Adrenal gland (tissue), 12 donors: ENCODE measurements around the gene MLF1. TPM values are rescaled to one million over a fixed set of nuclear protein-coding genes. Genes with fewer than 3 reads are reported as not detected.

Experiments used
- DNase-seq, 7 donors: peaks; one replicate each; pipeline ENCODE4 v3.0.0-alpha.2; 2019 to 2020
- H3K27ac ChIP-seq, 5 donors: fragments of 200-600 bp; sonication (generic) in 4 of 5; 1 replicate in 3 of 5; 2 replicates in 2 of 5; pipeline versions ENCODE4 v1.5.1 to v1.8.0; 2016 to 2020; ENCODE audit warnings: mild to moderate bottlenecking in 1 of 5
- H3K27me3 ChIP-seq: fragments of 200-600 bp; 2 replicates; pipeline ENCODE4 v1.8.0; 2021
- H3K36me3 ChIP-seq, 2 donors: fragments of 200-600 bp; replicated peaks in 1 of 2; 1 replicate in 1 of 2; 2 replicates in 1 of 2; pipeline versions ENCODE4 v1.5.1 to v1.8.0; 2018 to 2022
- H3K4me1 ChIP-seq, 2 donors: fragments of 200-600 bp; replicated peaks in 1 of 2; 1 replicate in 1 of 2; 2 replicates in 1 of 2; pipeline versions ENCODE4 v1.5.1 to v1.8.0; 2018 to 2021
- H3K4me3 ChIP-seq, 4 donors: fragments of 200-600 bp; sonication (generic) in 3 of 4; one replicate each; pipeline ENCODE4 v1.5.1; 2016 to 2018
- H3K9me3 ChIP-seq, 3 donors: fragments of 200-600 bp; sonication (generic) in 1 of 3; replicated peaks in 1 of 3; 1 replicate in 2 of 3; 2 replicates in 1 of 3; pipeline versions ENCODE4 v1.5.1 to v1.8.0; 2016 to 2021
- POLR2A ChIP-seq, 2 donors: fragments of 450-650 bp; IDR thresholded peaks; one replicate each; pipeline ENCODE4 v1.6.1; 2017; ENCODE audit warnings: antibody characterized with exemption in 2 of 2, mild to moderate bottlenecking in 2 of 2, moderate library complexity in 1 of 2
- WGBS, 4 donors: extraction: QIAGEN DNeasy Blood & Tissue Kit in 2 of 4; methylation state at CpG; one replicate each; pipeline versions ENCODE4 v1.1.5 to v1.1.7; 2013 to 2017; 5-methylcytosine and 5-hydroxymethylcytosine counted together
- intact Hi-C, 2 donors: fragments of 100-400 bp; cut with DNase I; formaldehyde crosslinking; loops; one replicate each; pipeline versions ENCODE4 v1.14.1 to v1.15.0; 2022 to 2023
- polyA plus RNA-seq, 3 donors: library from polyadenylated mRNA; stranded (reverse); fragments of 200-250 nt in 2 of 3; fragments of 350-450 nt in 1 of 3; fragmentation: Illumina TruSeq in 1 of 3; extraction: RNeasy Lipid Tissue Mini Kit (QIAGEN cat#74804) in 1 of 3; gene quantifications; one replicate each; pipeline ENCODE4 v1.2.3, GENCODE V29; 2013 to 2014
- total RNA-seq, 9 donors: library from RNA; depleted of rRNA in 4 of 9; stranded (reverse); fragments of >200 nt in 4 of 9; fragments of 120-200 nt in 1 of 9; fragmentation: NEBNext Ultra II Directional in 1 of 9; extraction: Animal tissue kit (Norgen Biotek cat#: 25700) in 1 of 9; gene quantifications; one replicate each; pipeline versions ENCODE4 v1.1.0 to v1.2.4, GENCODE V29; 2013 to 2023
- TF ChIP-seq, protein P1 (sequence below), 6 experiments: fragments of 450-650 bp in 4 of 6; fragments of 200-600 bp in 2 of 6; sonication (generic) in 1 of 6; IDR thresholded peaks; 1 replicate in 5 of 6; 2 replicates in 1 of 6; pipeline versions ENCODE4 v1.5.1 to v1.8.0; 2016 to 2021; ENCODE audit warnings: antibody characterized with exemption in 6 of 6, mild to moderate bottlenecking in 2 of 6, moderate library complexity in 1 of 6
- donor health status: healthy with polysubstance abuse.
- donor health status: Bipolar disorder and iron deficiency.
- donor health status: DM: yes; HTN: yes; CAD: no.
- donor health status: DM: no; HTN: no; CAD: no.
- donor health status: DM: no; HTN: no; CAD: no.
- donor health status: DM: yes; HTN: yes; CAD: no.

MLF1 gene
- total and polyA plus RNA-seq, 12 donors, result 3.7 to 38.0 (median 7.0) TPM

DNA sequence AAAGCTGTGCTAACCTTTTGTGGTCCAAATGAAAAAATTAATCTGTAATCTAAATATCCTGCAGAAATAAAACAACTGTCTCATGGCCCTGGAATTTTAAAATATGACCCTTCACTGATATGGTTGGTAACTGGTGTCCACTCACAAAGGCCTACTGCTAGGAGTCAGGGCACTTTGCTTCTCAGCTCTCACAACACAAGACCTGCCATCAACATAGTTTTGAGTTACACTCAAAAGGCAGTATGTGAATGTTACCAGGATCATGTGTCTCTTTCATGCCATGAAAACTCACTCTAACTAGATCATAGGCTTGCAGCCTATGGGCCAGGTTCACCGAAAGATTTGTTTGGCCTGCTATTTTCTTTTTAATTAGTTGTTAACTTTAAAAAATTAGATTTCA lies 10.0 kb upstream of the MLF1 start:
- H3K4me1 ChIP-seq, result no peaks in the 10 kb centered on the region
- H3K27ac ChIP-seq, result no peak overlapping the region
- intact Hi-C loops, result no loop called here
- DNase-seq, result no peak
- H3K9me3 ChIP-seq, result no peaks in the 10 kb centered on the region
- no peak overlapping the region for H3K4me3 ChIP-seq
- H3K36me3 ChIP-seq, result no peaks in the 10 kb centered on the region
- no peak for TF ChIP-seq POLR2A (IDR thresholded peaks at IDR 0.05)
- TF ChIP-seq, protein P1, sequence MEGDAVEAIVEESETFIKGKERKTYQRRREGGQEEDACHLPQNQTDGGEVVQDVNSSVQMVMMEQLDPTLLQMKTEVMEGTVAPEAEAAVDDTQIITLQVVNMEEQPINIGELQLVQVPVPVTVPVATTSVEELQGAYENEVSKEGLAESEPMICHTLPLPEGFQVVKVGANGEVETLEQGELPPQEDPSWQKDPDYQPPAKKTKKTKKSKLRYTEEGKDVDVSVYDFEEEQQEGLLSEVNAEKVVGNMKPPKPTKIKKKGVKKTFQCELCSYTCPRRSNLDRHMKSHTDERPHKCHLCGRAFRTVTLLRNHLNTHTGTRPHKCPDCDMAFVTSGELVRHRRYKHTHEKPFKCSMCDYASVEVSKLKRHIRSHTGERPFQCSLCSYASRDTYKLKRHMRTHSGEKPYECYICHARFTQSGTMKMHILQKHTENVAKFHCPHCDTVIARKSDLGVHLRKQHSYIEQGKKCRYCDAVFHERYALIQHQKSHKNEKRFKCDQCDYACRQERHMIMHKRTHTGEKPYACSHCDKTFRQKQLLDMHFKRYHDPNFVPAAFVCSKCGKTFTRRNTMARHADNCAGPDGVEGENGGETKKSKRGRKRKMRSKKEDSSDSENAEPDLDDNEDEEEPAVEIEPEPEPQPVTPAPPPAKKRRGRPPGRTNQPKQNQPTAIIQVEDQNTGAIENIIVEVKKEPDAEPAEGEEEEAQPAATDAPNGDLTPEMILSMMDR (IDR thresholded peaks at IDR 0.05), result no peak
- H3K27me3 ChIP-seq, result no peaks in the 10 kb centered on the region
- 93 to 98% (median 95%) methylated on average over 1 of the region's 1 CpG for WGBS, 4 donors

DNA sequence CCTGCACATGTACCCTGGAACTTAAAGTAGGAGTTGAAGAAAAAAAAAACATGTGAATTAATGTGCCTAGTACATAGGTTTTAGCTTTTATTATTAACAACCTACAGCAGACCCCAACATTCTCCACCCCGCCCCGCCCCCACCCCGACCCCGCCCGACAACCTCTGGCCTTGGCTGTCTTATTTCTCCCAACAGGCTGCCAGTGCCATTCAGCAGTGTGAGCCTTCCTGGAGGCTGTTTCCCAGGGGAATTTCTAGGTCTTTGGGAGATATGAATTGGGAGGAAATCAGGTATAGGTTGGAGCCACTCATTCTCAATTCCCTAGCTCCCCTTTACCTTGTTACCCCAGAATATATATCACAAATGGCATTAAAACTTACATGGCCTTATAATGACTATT lies 8.3 kb upstream of the MLF1 start:
- DNase-seq, result no peak
- Histone ChIP-seq H3K4me3 (no peak overlapping the region), H3K4me1 (no peaks in the 10 kb centered on the region), H3K9me3 (no peaks in the 10 kb centered on the region), H3K27ac (no peak overlapping the region), H3K36me3 (no peaks in the 10 kb centered on the region), H3K27me3 (no peaks in the 10 kb centered on the region)
- WGBS, 4 donors, result 60 to 87% (median 71%) methylated on average over 5 of the region's 5 CpGs
- TF ChIP-seq POLR2A (IDR thresholded peaks at IDR 0.05), result no peak
- TF ChIP-seq, protein P1 (IDR thresholded peaks at IDR 0.05), result no peak
- intact Hi-C loops, result no loop called here

DNA sequence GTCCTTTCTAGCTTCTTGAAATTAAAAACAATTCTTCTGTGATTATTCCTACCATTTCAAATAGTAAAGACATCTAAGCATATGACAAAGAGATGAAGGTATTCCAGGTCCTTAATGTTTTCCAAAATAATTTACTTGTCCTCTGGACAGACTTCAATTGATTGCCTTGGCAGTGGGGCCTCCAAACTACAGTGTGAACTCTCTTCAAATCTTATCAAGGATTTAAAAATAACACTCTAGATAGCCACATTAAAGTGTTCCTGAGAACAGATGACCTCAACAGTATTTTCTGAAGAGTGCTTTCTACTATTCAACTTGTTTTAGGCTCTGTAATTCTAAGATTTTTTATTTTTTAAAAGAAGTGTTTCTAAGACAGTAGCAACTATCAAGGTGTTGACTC lies 7.9 kb upstream of the MLF1 start:
- H3K36me3 ChIP-seq, result no peaks in the 10 kb centered on the region
- H3K27ac ChIP-seq, result no peak overlapping the region
- no peak for DNase-seq
- TF ChIP-seq POLR2A (IDR thresholded peaks at IDR 0.05), result no peak
- TF ChIP-seq, protein P1 (IDR thresholded peaks at IDR 0.05), result no peak
- H3K4me1 ChIP-seq, result no peaks in the 10 kb centered on the region
- intact Hi-C loops, result no loop called here
- no peaks in the 10 kb centered on the region for H3K9me3 ChIP-seq
- H3K27me3 ChIP-seq, result no peaks in the 10 kb centered on the region
- H3K4me3 ChIP-seq, result no peak overlapping the region

DNA sequence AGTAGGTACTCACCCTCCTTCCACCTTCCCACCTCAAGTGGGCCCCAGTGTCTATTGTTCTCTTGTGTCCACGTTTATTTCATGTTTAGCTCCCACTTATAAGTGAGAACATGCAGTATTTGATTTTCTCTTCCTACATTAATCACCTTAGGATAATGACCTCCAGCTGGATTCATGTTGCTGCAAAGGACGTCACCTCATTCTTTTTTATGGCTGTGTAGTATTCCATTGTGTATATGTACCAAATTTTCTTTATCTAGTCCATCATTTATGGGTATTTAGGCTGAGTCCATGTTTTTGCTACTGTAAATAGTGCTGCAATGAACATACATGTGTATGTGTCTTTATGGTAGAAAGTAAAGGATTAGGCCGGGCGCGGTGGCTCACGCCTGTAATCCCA lies 5.9 kb upstream of the MLF1 start:
- DNase-seq, result no peak
- Histone ChIP-seq H3K36me3 (no peaks in the 10 kb centered on the region), H3K4me1 (no peaks in the 10 kb centered on the region), H3K9me3 (no peaks in the 10 kb centered on the region), H3K27me3 (no peaks in the 10 kb centered on the region), H3K27ac (no peak overlapping the region), H3K4me3 (no peak overlapping the region)
- intact Hi-C loops, result no loop called here
- TF ChIP-seq, protein P1 (IDR thresholded peaks at IDR 0.05), result no peak
- no peak for TF ChIP-seq POLR2A (IDR thresholded peaks at IDR 0.05)
- WGBS, 4 donors, result 92 to 96% (median 94%) methylated on average over 6 of the region's 6 CpGs
